Kidney tubule cell (primary cell): ENCODE data around the gene XRN2.
"Not testable (repeated sequence)": the region's sequence is repeated elsewhere in the genome, so short reads cannot be mapped to it uniquely, and the experiment has no call there.

ENCODE experiments used
- DNase-seq: peaks from one replicate; pipeline ENCODE4 v3.0.0-alpha.2; 2018; ENCODE audit warnings: low spot score

Gene XRN2

GRCh38 chr20:21344961-21345360 is 41.8 kb downstream of the XRN2 start:
- DNase-seq: no peak

- peak; percentile 5 for DNase-seq
These were observed 49.6 kb downstream of the XRN2 start for GRCh38 chr20:21352703-21353102.

- DNase-seq: peak; percentile 61
These were observed 50.1 kb downstream of the XRN2 start for GRCh38 chr20:21353236-21353635.

- DNase-seq: no peak
These were observed 52.9 kb downstream of the XRN2 start for GRCh38 chr20:21355981-21356380.

- peak; percentile 42 for DNase-seq
These were observed 53.3 kb downstream of the XRN2 start for GRCh38 chr20:21356386-21356785.

- no peak for DNase-seq
These were observed 54.7 kb downstream of the XRN2 start for GRCh38 chr20:21357844-21358243.

GRCh38 chr20:21358737-21359136 is 55.6 kb downstream of the XRN2 start:
- no peak for DNase-seq

GRCh38 chr20:21360705-21361104 is 57.6 kb downstream of the XRN2 start:
- DNase-seq: no peak

- DNase-seq: peak; percentile 15
These were observed 58.1 kb downstream of the XRN2 start for GRCh38 chr20:21361266-21361665.

GRCh38 chr20:21364413-21364812 is 61.3 kb downstream of the XRN2 start:
- no peak for DNase-seq

GRCh38 chr20:21365771-21366170 is 62.6 kb downstream of the XRN2 start:
- DNase-seq: no peak

GRCh38 chr20:21366273-21366672 is 63.1 kb downstream of the XRN2 start:
- DNase-seq: not testable (repeated sequence)

- no peak for DNase-seq
These were observed 65.7 kb downstream of the XRN2 start for GRCh38 chr20:21368791-21369190.

GRCh38 chr20:21371193-21371592 is 68.1 kb downstream of the XRN2 start:
- DNase-seq: no peak

GRCh38 chr20:21372016-21372415 is 68.9 kb downstream of the XRN2 start:
- DNase-seq: no peak

GRCh38 chr20:21373436-21373835 is 70.3 kb downstream of the XRN2 start:
- DNase-seq: no peak

GRCh38 chr20:21376626-21377025 is 73.5 kb downstream of the XRN2 start:
- peak; percentile 52 for DNase-seq

- no peak for DNase-seq
These were observed 74.6 kb downstream of the XRN2 start for GRCh38 chr20:21377701-21378100.

- DNase-seq: no peak
These were observed 75.1 kb downstream of the XRN2 start for GRCh38 chr20:21378259-21378658.

- no peak for DNase-seq
These were observed 77.6 kb downstream of the XRN2 start for GRCh38 chr20:21380711-21381110.

GRCh38 chr20:21381619-21382018 is 78.5 kb downstream of the XRN2 start:
- DNase-seq: no peak

GRCh38 chr20:21384308-21384892 is 81.3 kb downstream of the XRN2 start:
- peak; percentile 30 for DNase-seq

GRCh38 chr20:21386111-21386510 is 83.0 kb downstream of the XRN2 start:
- no peak for DNase-seq

GRCh38 chr20:21387528-21387927 is 84.4 kb downstream of the XRN2 start:
- DNase-seq: no peak

GRCh38 chr20:21388566-21388965 is 85.4 kb downstream of the XRN2 start:
- DNase-seq: no peak
